ENCODE results near the gene PKNOX2. TPM values are rescaled to one million over a fixed set of nuclear protein-coding genes. Genes with fewer than 3 reads are reported as not detected.
A peak's percentile ranks its signal among the peaks of the same experiment; 100 is the strongest.

The PKNOX2 gene
- total RNA-seq, 1 donor from 2014 or later, result 21.5 TPM

DNA sequence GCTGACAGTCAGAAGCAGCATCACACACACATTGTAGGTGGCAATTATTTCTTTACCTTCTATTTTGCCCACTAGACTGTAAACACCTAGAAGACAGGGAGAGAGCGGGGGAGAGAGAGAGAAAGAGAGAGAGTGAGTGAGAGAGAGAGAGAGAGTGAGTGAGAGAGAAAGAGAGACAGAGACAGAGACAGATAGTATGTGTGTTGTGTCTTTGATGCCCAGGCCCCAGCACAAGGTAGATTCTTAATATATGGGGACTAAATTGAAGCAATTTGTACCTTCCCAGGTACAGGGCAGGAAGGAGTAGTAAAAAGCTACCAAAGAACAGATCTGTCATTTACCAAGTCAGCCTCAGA, 163.7 kb downstream of the PKNOX2 start:
- Mint-ChIP-seq H3K9me3 (no peaks in the 10 kb centered on the region), H3K27me3 (ENCODE audit: low read depth) (no peaks in the 10 kb centered on the region), H3K36me3 (ENCODE audit: low read depth) (peaks cover 5% of the 10 kb centered on the region), H3K27ac (ENCODE audit: unreplicated experiment) (peak overlapping the region; percentile 47), H3K4me3 (no peak overlapping the region), H3K4me1 (peaks cover 65% of the 10 kb centered on the region)
- TF ChIP-seq, protein P1, sequence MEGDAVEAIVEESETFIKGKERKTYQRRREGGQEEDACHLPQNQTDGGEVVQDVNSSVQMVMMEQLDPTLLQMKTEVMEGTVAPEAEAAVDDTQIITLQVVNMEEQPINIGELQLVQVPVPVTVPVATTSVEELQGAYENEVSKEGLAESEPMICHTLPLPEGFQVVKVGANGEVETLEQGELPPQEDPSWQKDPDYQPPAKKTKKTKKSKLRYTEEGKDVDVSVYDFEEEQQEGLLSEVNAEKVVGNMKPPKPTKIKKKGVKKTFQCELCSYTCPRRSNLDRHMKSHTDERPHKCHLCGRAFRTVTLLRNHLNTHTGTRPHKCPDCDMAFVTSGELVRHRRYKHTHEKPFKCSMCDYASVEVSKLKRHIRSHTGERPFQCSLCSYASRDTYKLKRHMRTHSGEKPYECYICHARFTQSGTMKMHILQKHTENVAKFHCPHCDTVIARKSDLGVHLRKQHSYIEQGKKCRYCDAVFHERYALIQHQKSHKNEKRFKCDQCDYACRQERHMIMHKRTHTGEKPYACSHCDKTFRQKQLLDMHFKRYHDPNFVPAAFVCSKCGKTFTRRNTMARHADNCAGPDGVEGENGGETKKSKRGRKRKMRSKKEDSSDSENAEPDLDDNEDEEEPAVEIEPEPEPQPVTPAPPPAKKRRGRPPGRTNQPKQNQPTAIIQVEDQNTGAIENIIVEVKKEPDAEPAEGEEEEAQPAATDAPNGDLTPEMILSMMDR (conservative IDR thresholded peaks at IDR 0.05), result no peak
- no peak for DNase-seq (ENCODE audit: low read depth, low spot score)

DNA sequence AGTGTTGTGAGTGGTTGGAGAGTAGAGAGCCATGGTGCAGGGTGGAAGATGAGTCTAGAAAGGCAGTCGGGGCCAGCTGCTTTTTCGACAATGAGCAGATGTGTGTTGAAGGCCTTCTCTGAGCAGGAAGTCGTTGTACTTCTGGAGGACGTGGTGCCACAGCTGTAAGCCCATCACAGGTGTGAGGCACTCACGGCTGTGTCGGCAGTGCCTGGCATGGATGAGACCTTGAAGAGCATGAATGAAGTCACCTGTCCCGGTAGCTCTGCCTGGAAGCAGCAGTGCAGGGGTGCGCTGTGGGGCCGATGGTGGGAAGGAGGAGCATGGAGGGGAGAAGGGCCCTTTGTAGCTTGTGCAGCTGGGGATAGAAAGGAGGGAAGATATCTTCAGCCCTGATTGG, 165.2 kb downstream of the PKNOX2 start:
- peaks cover 70% of the 10 kb centered on the region for H3K4me1 Mint-ChIP-seq
- no peak for DNase-seq (ENCODE audit: low read depth, low spot score)
- no peak overlapping the region for H3K4me3 Mint-ChIP-seq
- H3K9me3 Mint-ChIP-seq, result no peaks in the 10 kb centered on the region
- H3K27me3 Mint-ChIP-seq (ENCODE audit: low read depth), result no peaks in the 10 kb centered on the region
- peaks cover 5% of the 10 kb centered on the region for H3K36me3 Mint-ChIP-seq (ENCODE audit: low read depth)
- no peak overlapping the region for H3K27ac Mint-ChIP-seq (ENCODE audit: unreplicated experiment)
- TF ChIP-seq, protein P1 (conservative IDR thresholded peaks at IDR 0.05), result no peak

DNA sequence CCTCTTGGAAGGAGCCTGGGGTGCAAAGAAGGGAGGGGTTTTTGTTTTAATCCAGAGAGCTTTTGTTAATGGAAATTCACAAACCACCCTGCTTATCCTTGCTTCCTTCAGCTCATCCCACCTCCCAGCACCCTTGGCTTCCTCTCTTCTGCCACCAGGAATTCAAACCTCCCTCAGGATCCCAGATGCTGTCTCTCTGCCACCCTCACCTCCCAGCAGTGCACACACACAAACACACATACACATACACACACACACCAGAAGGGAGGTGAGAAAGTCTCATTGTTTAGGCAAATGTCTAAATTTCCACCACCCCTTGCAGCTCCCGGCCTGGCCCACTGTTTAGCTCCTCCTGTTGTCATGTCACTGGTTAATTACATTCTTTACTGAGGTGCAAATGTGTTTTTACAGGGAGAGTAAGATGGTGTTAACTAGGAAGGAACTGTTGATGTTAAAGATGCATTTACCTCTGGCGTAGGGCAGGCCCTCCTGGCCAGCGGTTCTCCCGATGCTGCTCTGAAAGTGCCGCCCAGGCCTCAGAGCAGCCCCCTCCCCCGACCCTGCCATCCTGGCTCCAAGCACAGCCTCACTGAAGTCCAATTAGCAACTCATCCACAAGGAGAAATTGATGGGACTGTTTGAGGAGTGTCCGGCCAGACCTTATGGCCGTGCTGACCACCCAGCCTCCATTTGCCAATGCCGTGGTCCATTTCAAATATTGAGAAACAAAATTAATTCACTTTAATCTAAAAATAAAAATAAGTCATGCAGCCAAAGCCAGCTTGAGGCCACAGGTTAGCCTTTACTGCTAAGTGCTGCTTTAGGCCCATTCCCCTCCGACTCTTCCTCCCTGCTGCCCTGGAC, 166.1 kb downstream of the PKNOX2 start:
- Mint-ChIP-seq H3K4me3 (no peak overlapping the region), H3K27ac (ENCODE audit: unreplicated experiment) (peak overlapping the region; percentile 21), H3K4me1 (peaks cover 79% of the 10 kb centered on the region), H3K27me3 (ENCODE audit: low read depth) (no peaks in the 10 kb centered on the region), H3K36me3 (ENCODE audit: low read depth) (peaks cover 5% of the 10 kb centered on the region), H3K9me3 (no peaks in the 10 kb centered on the region)
- no peak for DNase-seq (ENCODE audit: low read depth, low spot score)
- TF ChIP-seq, protein P1 (conservative IDR thresholded peaks at IDR 0.05), result no peak

DNA sequence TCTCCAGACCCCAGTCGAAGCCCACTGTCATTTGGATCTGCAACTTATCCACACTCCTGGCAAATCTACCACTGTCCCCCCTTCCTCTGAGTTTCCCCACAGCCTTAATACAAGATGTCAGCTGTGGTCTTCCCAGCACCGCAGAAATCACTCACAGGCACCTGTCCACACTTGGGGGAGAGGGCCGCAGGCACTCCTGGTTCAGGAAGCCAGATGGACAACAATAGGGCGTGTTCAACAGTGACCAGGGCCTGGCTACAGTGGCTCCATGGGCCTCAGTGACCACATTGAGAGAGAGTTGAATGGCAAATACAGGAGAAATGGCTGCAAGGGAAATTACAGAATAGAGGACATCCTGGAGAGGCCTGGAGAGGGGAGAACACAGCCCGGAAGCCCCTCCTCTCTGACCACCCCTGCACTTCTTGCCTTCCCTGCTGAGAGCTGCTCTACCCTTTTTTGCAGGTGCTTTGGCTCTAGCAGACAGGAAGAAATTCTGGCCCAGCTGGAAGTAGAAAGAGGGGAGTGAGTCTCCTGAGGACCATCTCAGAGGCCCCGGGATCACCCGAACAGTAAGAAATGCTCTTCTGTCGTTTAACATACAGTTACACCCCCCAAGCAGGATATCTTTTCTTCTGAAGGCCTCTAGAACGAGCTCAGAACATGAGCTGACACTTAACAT, 166.9 kb downstream of the PKNOX2 start:
- peak overlapping the region; percentile 29 for H3K4me3 Mint-ChIP-seq
- no peaks in the 10 kb centered on the region for H3K9me3 Mint-ChIP-seq
- no peaks in the 10 kb centered on the region for H3K27me3 Mint-ChIP-seq (ENCODE audit: low read depth)
- TF ChIP-seq, protein P1 (conservative IDR thresholded peaks at IDR 0.05), result no peak
- peaks cover 5% of the 10 kb centered on the region for H3K36me3 Mint-ChIP-seq (ENCODE audit: low read depth)
- DNase-seq (ENCODE audit: low read depth, low spot score), result no peak
- peak overlapping the region; percentile 82 for H3K27ac Mint-ChIP-seq (ENCODE audit: unreplicated experiment)
- peaks cover 75% of the 10 kb centered on the region for H3K4me1 Mint-ChIP-seq

DNA sequence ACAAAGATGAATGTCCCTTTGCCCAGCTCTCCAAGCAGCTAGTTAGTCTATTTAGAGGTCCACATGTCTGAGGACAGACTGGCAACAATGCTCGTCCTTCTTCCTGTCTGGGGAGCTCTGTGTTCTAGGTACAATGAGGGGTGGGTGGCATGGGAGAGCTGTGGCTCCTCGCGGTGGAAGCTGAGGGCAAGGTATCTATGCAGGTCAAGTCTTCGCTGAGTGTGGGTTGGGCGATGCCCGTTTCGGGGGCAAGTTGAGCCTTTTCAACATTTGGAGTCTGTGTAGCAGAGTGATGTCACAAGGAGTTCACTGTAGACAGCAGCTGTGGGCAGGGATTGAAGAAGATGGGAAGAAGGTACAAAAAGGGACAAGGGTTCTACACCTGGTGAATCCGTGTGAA, 168.3 kb downstream of the PKNOX2 start:
- peaks cover 70% of the 10 kb centered on the region for H3K4me1 Mint-ChIP-seq
- no peaks in the 10 kb centered on the region for H3K9me3 Mint-ChIP-seq
- H3K36me3 Mint-ChIP-seq (ENCODE audit: low read depth), result peaks cover 5% of the 10 kb centered on the region
- H3K4me3 Mint-ChIP-seq, result no peak overlapping the region
- no peaks in the 10 kb centered on the region for H3K27me3 Mint-ChIP-seq (ENCODE audit: low read depth)
- TF ChIP-seq, protein P1 (conservative IDR thresholded peaks at IDR 0.05), result no peak
- no peak for DNase-seq (ENCODE audit: low read depth, low spot score)
- H3K27ac Mint-ChIP-seq (ENCODE audit: unreplicated experiment), result no peak overlapping the region
